WTC11 (cell line): ENCODE measurements around the gene DNASE2B. TPM values are rescaled to one million over a fixed set of nuclear protein-coding genes. Genes with fewer than 3 reads are reported as not detected.

Source experiments
- ATAC-seq: fragments of 200-7000 bp; cut with Tn5 transposase; 2 replicates; pipeline ENCODE4 v1.10.0; 2021; ENCODE audit warnings: mild to moderate bottlenecking, moderate library complexity
- CTCF ChIA-PET: fragments of 300-600 bp; sonication (Branson Sonifier 250); formaldehyde crosslinking; loops from one replicate; lab custom pipeline; 2021; ENCODE audit warnings: antibody characterized with exemption; lab: Charles Lee
- POLR2A ChIA-PET: fragments of 350-600 bp; sonication (Branson Sonifier 250); formaldehyde crosslinking; loops from one replicate; lab custom pipeline; 2021; ENCODE audit warnings: antibody characterized with exemption; lab: Charles Lee
- DNase-seq: peaks from one replicate; pipeline ENCODE4 v3.0.0; 2021; ENCODE audit warnings: low spot score
- H3K27ac Mint-ChIP-seq: 2 replicates; pipeline ENCODE4 v1.8.0; 2021; ENCODE audit warnings: mixed read lengths
- H3K27me3 Mint-ChIP-seq: 2 replicates; pipeline ENCODE4 v1.8.0; 2021; ENCODE audit warnings: low read depth, mild to moderate bottlenecking, moderate library complexity, mixed read lengths
- H3K36me3 Mint-ChIP-seq: 2 replicates; pipeline ENCODE4 v1.8.0; 2021; ENCODE audit warnings: mixed read lengths
- H3K4me1 Mint-ChIP-seq: 2 replicates; pipeline ENCODE4 v1.8.0; 2022; ENCODE audit warnings: mixed read lengths
- H3K4me3 Mint-ChIP-seq: 2 replicates; pipeline ENCODE4 v1.8.0; 2021; ENCODE audit warnings: mild to moderate bottlenecking, moderate library complexity, mixed read lengths
- H3K9me3 Mint-ChIP-seq: 2 replicates; pipeline ENCODE4 v1.8.0; 2021; ENCODE audit warnings: mixed read lengths
- CREB1 ChIP-seq: sonication (generic); formaldehyde crosslinking; IDR thresholded peaks from 2 replicates; pipeline ENCODE4 v1.8.0; 2023; ENCODE audit warnings: mild to moderate bottlenecking, missing genetic modification reagents
- ELF4 ChIP-seq: sonication (generic); formaldehyde crosslinking; IDR thresholded peaks from 2 replicates; pipeline ENCODE4 v1.8.1; 2022; ENCODE audit warnings: low read depth, mild to moderate bottlenecking, moderate library complexity, missing genetic modification reagents
- EMX1 ChIP-seq: fragments of 250-450 bp; sonication (Bioruptor Pico); IDR thresholded peaks from 2 replicates; pipeline ENCODE4 v1.8.0; 2021; ENCODE audit warnings: mild to moderate bottlenecking
- KAT7 ChIP-seq: sonication (generic); formaldehyde crosslinking; IDR thresholded peaks from 2 replicates; pipeline ENCODE4 v1.8.1; 2023; ENCODE audit warnings: missing genetic modification reagents, mild to moderate bottlenecking, borderline replicate concordance
- MYBL2 ChIP-seq: sonication (generic); formaldehyde crosslinking; IDR thresholded peaks from 2 replicates; pipeline ENCODE4 v1.8.1; 2023; ENCODE audit warnings: mild to moderate bottlenecking, moderate library complexity, missing genetic modification reagents
- NR3C1 ChIP-seq: sonication (generic); formaldehyde crosslinking; conservative IDR thresholded peaks from 2 replicates; pipeline ENCODE4 v1.8.1; 2023; ENCODE audit warnings: low read depth, mild to moderate bottlenecking, missing genetic modification reagents
- SMAD4 ChIP-seq: sonication (generic); formaldehyde crosslinking; IDR thresholded peaks from 2 replicates; pipeline ENCODE4 v1.8.0; 2022; ENCODE audit warnings: mild to moderate bottlenecking, missing genetic modification reagents
- total RNA-seq: library from RNA; stranded (reverse); gene quantifications from 3 replicates; pipeline ENCODE4 v1.2.3, GENCODE V29; 2021
- TF ChIP-seq, protein P1 (sequence below): fragments of 200-600 bp; IDR thresholded peaks from 2 replicates; pipeline ENCODE4 v1.8.0; 2022; ENCODE audit warnings: antibody characterized with exemption
- TF ChIP-seq, protein P2 (sequence below): sonication (generic); formaldehyde crosslinking; IDR thresholded peaks from 2 replicates; pipeline ENCODE4 v1.8.1; 2023; ENCODE audit warnings: mild to moderate bottlenecking, missing genetic modification reagents, moderate library complexity
- TF ChIP-seq, protein P3 (sequence below): sonication (generic); formaldehyde crosslinking; IDR thresholded peaks from 2 replicates; pipeline ENCODE4 v1.8.0; 2022; ENCODE audit warnings: missing genetic modification reagents
- TF ChIP-seq, protein P4 (sequence below): fragments of 250-450 bp; sonication (Bioruptor Pico); IDR thresholded peaks from 2 replicates; pipeline ENCODE4 v1.8.0; 2021; ENCODE audit warnings: mild to moderate bottlenecking
- TF ChIP-seq, protein P5 (sequence below): fragments of 250-450 bp; sonication (Bioruptor Pico); conservative IDR thresholded peaks from 2 replicates; pipeline ENCODE4 v1.9.0; 2021; ENCODE audit warnings: mild to moderate bottlenecking
- TF ChIP-seq, protein P6 (sequence below): sonication (generic); formaldehyde crosslinking; IDR thresholded peaks from 2 replicates; pipeline ENCODE4 v1.8.0; 2022; ENCODE audit warnings: mild to moderate bottlenecking, missing genetic modification reagents
- TF ChIP-seq, protein P7 (sequence below): sonication (generic); formaldehyde crosslinking; IDR thresholded peaks from 2 replicates; pipeline ENCODE4 v1.8.0; 2022; ENCODE audit warnings: mild to moderate bottlenecking, missing genetic modification reagents

DNASE2B gene
- total RNA-seq, 1 experiment from 2014 or later, result 0.15 TPM

DNA sequence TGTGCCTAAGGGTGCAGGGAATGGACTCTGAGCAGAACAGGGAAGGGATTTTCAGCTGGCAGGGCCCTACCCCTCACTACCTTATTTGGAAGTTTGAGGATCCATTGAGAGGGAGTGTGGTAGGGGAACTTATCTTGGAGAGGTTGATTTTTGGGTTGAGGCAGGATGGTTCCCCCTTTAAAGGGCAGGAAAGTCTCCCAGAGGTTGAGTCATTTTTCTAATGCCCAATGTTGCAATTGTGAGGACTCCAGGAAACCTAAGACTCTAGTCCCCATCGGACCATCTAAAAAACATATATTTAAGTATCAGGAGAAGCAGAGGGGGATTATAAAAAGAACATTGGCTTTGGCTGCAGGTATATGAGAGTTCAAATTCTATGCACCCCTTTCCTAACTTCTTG is 49.5 kb upstream of the DNASE2B start (continued):
- TF ChIP-seq, protein P1, sequence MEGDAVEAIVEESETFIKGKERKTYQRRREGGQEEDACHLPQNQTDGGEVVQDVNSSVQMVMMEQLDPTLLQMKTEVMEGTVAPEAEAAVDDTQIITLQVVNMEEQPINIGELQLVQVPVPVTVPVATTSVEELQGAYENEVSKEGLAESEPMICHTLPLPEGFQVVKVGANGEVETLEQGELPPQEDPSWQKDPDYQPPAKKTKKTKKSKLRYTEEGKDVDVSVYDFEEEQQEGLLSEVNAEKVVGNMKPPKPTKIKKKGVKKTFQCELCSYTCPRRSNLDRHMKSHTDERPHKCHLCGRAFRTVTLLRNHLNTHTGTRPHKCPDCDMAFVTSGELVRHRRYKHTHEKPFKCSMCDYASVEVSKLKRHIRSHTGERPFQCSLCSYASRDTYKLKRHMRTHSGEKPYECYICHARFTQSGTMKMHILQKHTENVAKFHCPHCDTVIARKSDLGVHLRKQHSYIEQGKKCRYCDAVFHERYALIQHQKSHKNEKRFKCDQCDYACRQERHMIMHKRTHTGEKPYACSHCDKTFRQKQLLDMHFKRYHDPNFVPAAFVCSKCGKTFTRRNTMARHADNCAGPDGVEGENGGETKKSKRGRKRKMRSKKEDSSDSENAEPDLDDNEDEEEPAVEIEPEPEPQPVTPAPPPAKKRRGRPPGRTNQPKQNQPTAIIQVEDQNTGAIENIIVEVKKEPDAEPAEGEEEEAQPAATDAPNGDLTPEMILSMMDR, result no peak
- TF ChIP-seq, all 79 proteins: peak for 0

DNA sequence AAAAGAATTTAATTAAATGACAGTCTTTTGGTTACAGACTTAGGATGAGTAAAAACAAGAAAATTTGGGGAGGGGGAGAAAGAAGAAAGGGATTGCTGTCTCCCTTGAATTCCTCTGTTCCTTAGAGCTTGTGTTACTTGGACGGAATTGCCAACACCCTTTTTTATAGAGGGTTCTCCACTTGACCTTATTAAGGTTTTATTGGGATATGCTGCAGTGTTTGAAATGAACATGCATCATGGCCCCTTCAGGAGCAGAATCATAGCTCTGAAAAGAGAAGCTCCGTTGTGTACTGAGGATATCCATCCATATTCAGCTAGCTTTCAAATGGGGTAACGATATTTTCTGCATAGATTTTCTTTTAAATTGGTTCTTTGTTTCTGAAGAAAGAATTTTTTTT is 48.2 kb upstream of the DNASE2B start:
- DNase-seq (no peak), ATAC-seq (no peak)
- Mint-ChIP-seq H3K4me1 (no peaks in the 10 kb centered on the region), H3K9me3 (0 out of 2 replicates have a peak, but pooled peaks cover 5% of the 10 kb centered on the region), H3K27me3 (no peaks in the 10 kb centered on the region; the same call in 1 of the 2 replicates), H3K27ac (no peak overlapping the region), H3K36me3 (no peaks in the 10 kb centered on the region), H3K4me3 (no peak overlapping the region)
- CTCF ChIA-PET, result no interaction called here
- TF ChIP-seq ELF4 (CRISPR knock-in tag) (no peak), EMX1 (CRISPR knock-in tag) (no peak), SMAD4 (no peak), KAT7 (CRISPR knock-in tag) (no peak), MYBL2 (CRISPR knock-in tag) (no peak), NR3C1 (no peak), CREB1 (CRISPR knock-in tag) (no peak)
- TF ChIP-seq, protein P2, sequence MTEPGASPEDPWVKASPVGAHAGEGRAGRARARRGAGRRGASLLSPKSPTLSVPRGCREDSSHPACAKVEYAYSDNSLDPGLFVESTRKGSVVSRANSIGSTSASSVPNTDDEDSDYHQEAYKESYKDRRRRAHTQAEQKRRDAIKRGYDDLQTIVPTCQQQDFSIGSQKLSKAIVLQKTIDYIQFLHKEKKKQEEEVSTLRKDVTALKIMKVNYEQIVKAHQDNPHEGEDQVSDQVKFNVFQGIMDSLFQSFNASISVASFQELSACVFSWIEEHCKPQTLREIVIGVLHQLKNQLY, result no peak
- TF ChIP-seq, protein P3, sequence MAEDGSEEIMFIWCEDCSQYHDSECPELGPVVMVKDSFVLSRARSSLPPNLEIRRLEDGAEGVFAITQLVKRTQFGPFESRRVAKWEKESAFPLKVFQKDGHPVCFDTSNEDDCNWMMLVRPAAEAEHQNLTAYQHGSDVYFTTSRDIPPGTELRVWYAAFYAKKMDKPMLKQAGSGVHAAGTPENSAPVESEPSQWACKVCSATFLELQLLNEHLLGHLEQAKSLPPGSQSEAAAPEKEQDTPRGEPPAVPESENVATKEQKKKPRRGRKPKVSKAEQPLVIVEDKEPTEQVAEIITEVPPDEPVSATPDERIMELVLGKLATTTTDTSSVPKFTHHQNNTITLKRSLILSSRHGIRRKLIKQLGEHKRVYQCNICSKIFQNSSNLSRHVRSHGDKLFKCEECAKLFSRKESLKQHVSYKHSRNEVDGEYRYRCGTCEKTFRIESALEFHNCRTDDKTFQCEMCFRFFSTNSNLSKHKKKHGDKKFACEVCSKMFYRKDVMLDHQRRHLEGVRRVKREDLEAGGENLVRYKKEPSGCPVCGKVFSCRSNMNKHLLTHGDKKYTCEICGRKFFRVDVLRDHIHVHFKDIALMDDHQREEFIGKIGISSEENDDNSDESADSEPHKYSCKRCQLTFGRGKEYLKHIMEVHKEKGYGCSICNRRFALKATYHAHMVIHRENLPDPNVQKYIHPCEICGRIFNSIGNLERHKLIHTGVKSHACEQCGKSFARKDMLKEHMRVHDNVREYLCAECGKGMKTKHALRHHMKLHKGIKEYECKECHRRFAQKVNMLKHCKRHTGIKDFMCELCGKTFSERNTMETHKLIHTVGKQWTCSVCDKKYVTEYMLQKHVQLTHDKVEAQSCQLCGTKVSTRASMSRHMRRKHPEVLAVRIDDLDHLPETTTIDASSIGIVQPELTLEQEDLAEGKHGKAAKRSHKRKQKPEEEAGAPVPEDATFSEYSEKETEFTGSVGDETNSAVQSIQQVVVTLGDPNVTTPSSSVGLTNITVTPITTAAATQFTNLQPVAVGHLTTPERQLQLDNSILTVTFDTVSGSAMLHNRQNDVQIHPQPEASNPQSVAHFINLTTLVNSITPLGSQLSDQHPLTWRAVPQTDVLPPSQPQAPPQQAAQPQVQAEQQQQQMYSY (CRISPR knock-in tag), result no peak
- TF ChIP-seq, protein P4, sequence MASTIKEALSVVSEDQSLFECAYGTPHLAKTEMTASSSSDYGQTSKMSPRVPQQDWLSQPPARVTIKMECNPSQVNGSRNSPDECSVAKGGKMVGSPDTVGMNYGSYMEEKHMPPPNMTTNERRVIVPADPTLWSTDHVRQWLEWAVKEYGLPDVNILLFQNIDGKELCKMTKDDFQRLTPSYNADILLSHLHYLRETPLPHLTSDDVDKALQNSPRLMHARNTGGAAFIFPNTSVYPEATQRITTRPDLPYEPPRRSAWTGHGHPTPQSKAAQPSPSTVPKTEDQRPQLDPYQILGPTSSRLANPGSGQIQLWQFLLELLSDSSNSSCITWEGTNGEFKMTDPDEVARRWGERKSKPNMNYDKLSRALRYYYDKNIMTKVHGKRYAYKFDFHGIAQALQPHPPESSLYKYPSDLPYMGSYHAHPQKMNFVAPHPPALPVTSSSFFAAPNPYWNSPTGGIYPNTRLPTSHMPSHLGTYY (CRISPR knock-in tag), result no peak
- TF ChIP-seq, protein P5, sequence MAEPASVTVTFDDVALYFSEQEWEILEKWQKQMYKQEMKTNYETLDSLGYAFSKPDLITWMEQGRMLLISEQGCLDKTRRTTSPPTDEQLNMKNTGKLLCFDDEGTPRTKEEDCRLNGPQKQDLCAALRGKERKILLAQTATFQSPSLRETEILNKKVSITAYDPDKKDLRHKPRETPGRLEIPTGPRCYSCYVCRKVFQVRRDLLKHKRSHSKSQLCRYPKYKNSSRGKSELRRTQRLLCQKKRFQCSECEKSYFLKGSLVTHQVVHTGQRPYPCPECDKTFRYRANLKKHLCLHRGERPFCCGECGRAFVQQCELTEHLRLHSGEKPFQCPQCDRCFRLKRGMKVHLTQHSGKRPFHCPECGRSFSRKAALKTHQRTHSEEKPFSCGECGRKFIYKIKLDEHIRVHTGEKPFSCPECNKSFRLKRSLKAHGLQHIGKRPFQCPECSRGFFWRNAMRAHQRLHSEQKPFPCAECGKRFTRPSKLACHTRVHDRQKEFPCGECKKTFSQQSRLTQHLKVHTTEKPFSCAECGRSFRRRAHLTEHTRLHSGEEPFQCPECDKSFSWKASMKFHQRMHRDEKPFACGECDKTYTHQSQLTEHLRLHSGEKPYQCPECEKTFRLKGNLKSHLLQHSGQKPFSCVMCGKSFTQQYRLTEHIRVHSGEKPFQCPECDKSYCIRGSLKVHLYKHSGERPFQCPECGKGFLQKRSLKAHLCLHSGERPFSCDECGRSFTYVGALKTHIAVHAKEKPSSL (CRISPR knock-in tag), result no peak
- TF ChIP-seq, protein P6, sequence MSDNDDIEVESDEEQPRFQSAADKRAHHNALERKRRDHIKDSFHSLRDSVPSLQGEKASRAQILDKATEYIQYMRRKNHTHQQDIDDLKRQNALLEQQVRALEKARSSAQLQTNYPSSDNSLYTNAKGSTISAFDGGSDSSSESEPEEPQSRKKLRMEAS, result no peak
- TF ChIP-seq, protein P7, sequence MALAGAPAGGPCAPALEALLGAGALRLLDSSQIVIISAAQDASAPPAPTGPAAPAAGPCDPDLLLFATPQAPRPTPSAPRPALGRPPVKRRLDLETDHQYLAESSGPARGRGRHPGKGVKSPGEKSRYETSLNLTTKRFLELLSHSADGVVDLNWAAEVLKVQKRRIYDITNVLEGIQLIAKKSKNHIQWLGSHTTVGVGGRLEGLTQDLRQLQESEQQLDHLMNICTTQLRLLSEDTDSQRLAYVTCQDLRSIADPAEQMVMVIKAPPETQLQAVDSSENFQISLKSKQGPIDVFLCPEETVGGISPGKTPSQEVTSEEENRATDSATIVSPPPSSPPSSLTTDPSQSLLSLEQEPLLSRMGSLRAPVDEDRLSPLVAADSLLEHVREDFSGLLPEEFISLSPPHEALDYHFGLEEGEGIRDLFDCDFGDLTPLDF (CRISPR knock-in tag), result no peak
- POLR2A ChIA-PET, result no interaction called here
